Endothelial cell of umbilical vein (primary cell): ENCODE results near the gene CRHR1.

Source experiments
- CTCF ChIP-seq, 2 donors: IDR thresholded peaks; 1 replicate in 1 of 2; 2 replicates in 1 of 2; pipeline ENCODE4 v1.5.1; 2011; ENCODE audit warnings: low read length in 2 of 2, mild to moderate bottlenecking in 2 of 2, moderate library complexity in 2 of 2, control low read depth in 1 of 2, inconsistent platforms in 1 of 2, low read depth in 1 of 2; ENCODE audit not compliant: insufficient read depth in 1 of 2; ENCODE audit errors: extremely low read depth in 1 of 2
- EZH2 ChIP-seq: IDR thresholded peaks from 2 replicates; pipeline ENCODE4 v1.6.1; 2012; ENCODE audit warnings: borderline replicate concordance, low read depth, mild to moderate bottlenecking, moderate library complexity, low read length, inconsistent platforms; ENCODE audit not compliant: severe bottlenecking
- GATA2 ChIP-seq: IDR thresholded peaks from 2 replicates; pipeline ENCODE4 v1.7.0; 2011; ENCODE audit warnings: low read depth, mild to moderate bottlenecking, moderate library complexity, mixed read lengths, low read length; ENCODE audit not compliant: insufficient read length, insufficient read depth
- JUN ChIP-seq: IDR thresholded peaks from 2 replicates; pipeline ENCODE4 v1.6.1; 2011; ENCODE audit warnings: borderline replicate concordance, low read depth; ENCODE audit not compliant: insufficient read length, insufficient read depth
- MAX ChIP-seq: IDR thresholded peaks from 2 replicates; pipeline ENCODE4 v1.6.1; 2011; ENCODE audit not compliant: insufficient read depth, insufficient read length
- POLR2A ChIP-seq: IDR thresholded peaks from 2 replicates; pipeline ENCODE4 v1.6.1; 2012; ENCODE audit warnings: low read depth, mild to moderate bottlenecking, control low read depth, low read length
- POLR2AphosphoS5 ChIP-seq: IDR thresholded peaks from 2 replicates; pipeline ENCODE4 v1.6.1; 2012; ENCODE audit warnings: low read depth, mild to moderate bottlenecking, control low read depth, low read length, moderate library complexity; ENCODE audit not compliant: insufficient read depth

GRCh38 chr17:45851873-45852272, 67.8 kb downstream of the CRHR1 start:
- TF ChIP-seq MAX (no peak), CTCF (IDR thresholded peaks at IDR 0.05; ENCODE audit: extremely low read depth in 1 of 2, insufficient read depth in 1 of 2, low read depth in 1 of 2, low read length in 2 of 2) (no peak), POLR2AphosphoS5 (no peak), JUN (no peak), EZH2 (no peak), POLR2A (no peak), GATA2 (no peak)
